ENCODE measurements around the gene AMDHD2.
A peak's percentile ranks its signal among the peaks of the same experiment; 100 is the strongest.
"Not testable (repeated sequence)": the region's sequence is repeated elsewhere in the genome, so short reads cannot be mapped to it uniquely, and the experiment has no call there.

Gene AMDHD2

DNA sequence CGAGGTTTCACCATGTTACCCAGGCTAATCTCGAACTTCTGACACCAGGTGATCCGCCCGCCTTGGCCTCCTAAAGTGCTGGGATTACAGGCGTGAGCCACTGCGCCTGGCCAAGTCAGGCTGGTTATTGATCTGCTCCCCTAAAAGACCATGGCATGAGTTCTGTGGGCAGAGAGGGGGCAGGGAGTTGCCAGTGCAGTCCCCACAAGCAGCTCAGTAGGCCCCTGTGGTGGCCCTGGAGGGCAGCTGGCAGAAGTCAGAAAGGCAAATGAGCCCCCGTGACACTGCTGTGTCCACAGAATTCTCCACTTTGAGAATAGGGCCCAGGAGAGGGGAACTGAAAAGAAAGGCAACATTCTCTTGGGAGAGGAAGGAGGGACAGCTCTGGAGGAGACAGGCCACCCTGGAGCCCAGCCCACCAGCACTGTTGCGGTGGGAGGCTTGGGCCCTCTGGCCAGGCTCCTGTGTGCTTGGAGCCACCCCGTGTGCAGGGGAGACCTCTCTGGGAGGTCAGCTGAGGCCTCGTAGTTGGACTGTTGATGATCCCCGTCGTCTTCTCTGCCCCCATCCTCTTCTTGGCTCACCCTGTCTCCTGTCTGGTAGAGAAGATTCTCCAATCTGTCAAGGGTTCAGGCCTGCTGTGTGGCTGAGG lies 2.1 kb upstream of the AMDHD2 start:
- DNase-seq = no peak

- DNase-seq = peak in 1 of 14 donors; percentile 28
Observed at GRCh38 chr16:2518823-2519710, 1.1 kb upstream of the AMDHD2 start.

DNA sequence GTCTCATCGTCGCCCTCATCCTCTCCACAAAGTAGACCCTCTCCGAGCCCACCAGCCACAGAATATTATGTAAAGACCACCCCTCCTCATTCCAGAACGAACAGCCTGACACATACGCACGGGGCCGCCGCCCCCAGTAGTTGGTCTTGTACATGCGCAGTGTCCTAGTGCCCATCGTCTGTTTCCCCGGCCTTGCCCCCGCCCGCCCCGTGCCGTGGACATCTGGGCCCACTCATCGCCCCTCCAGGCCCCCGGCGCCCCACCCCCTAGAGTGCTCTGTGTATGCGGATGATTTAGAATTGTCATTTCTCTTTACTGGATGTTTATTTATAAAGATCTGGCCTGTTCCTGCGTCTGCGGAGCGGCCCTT lies 475 bp upstream of the AMDHD2 start:
- DNase-seq = no peak

GRCh38 chr16:2520784-2521531 lies 787 bp downstream of the AMDHD2 start:
- no peak for DNase-seq

DNA sequence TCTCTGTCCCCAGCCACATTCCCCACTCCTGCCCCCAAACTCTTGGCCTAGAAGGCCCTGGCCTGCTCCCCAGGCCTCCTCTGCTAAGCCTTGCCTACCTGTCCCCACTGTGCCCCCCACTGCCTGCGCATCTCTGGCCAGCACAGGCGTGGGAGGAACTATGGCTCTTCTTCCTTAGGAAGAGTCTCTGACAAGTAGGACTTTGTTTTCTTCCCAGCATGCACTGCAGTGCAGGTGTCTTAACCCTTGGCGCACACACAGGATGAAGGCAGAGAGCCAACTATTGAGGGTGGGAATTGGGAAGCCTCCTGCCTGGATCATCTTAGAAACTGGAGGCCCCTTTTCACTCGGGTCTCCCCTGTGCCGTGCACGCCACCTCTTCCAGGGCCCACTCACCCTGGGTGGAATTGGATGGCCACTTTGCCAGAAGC lies 3.6 kb downstream of the AMDHD2 start:
- DNase-seq = no peak

GRCh38 chr16:2524339-2524938 lies 4.3 kb downstream of the AMDHD2 start:
- no peak for DNase-seq

- no peak for DNase-seq
Observed at GRCh38 chr16:2526135-2526534, 6.0 kb downstream of the AMDHD2 start.

GRCh38 chr16:2527071-2527783 lies 7.1 kb downstream of the AMDHD2 start:
- DNase-seq = no peak

DNA sequence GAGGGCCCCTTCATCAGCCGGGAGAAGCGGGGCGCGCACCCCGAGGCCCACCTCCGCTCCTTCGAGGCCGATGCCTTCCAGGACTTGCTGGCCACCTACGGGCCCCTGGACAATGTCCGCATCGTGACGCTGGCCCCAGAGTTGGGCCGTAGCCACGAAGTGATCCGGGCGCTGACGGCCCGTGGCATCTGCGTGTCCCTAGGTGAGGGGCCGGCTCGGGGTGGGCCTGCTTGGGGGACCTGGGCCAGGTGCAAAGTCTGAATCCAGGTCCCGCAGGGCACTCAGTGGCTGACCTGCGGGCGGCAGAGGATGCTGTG lies 7.6 kb downstream of the AMDHD2 start:
- DNase-seq = no peak

DNA sequence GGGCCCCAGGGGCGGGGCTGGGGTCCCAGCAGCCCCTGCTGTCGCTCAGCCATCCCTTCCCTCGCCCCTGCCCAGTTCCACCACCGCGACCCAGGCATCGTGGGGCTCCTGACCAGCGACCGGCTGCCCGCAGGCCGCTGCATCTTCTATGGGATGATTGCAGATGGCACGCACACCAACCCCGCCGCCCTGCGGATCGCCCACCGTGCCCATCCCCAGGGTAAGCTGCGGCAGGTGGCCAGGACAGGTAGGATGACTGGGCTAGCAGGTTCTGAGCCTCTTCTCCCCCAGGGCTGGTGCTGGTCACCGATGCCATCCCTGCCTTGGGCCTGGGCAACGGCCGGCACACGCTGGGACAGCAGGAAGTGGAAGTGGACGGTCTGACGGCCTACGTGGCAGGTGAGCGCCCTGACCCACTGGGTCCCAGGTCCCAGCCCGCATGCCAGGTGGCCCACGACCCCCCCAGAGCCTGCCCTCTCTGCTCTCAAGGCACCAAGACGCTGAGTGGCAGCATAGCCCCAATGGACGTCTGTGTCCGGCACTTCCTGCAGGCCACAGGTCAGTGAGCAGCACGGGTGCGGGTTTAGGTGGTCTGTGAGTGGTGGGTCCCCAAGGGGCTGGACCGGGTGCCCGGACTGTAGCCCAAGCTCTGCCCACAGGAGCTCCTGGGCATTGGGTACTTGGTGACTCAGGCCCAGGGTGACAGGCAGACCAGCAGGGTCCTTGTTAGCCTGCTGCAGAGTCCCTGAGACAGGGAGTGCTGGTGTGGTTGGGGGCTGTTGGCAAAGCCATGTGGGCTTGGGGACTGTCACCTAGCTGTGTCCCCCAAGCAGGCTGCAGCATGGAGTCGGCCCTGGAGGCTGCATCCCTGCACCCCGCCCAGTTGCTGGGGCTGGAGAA lies 8.2 kb downstream of the AMDHD2 start:
- no peak for DNase-seq

DNA sequence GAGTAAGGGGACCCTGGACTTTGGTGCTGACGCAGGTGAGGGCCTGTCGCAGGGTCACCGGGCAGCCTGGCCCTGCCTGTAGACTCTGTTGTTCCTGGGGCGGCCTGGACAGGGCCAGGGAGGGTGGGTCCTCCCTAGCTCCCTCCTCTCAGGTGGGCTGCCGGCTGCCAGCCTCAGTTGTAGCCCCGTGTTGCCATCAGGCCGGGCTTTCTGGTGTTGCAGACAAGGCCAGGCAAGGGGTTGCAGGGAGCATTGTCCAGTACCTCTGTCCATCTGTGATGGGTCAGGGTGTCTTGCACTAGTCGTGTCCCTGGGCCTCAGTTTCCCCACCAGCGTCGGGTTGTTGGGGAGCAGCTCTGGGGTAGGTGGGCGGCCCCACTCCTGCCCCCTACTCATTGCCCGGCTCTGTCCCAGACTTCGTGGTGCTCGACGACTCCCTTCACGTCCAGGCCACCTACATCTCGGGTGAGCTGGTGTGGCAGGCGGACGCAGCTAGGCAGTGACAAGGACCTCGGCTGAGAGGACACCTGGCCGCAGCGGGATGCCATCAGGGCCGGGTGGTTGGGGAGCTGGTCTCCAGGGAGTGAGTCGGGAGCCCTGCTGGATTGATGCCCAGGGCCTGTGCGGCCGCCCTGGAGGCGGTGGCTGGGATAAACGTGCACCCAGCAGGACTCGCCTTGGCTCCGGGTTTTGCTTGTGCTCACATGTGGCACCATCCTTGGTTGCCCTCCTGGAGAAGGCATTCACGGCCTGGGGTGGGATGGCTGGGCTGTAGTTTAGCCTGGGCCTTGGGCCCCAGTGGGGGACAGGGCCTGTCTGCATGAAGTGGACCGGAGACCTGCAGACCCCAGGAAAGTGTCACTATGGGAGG lies 9.1 kb downstream of the AMDHD2 start:
- DNase-seq = no peak

DNA sequence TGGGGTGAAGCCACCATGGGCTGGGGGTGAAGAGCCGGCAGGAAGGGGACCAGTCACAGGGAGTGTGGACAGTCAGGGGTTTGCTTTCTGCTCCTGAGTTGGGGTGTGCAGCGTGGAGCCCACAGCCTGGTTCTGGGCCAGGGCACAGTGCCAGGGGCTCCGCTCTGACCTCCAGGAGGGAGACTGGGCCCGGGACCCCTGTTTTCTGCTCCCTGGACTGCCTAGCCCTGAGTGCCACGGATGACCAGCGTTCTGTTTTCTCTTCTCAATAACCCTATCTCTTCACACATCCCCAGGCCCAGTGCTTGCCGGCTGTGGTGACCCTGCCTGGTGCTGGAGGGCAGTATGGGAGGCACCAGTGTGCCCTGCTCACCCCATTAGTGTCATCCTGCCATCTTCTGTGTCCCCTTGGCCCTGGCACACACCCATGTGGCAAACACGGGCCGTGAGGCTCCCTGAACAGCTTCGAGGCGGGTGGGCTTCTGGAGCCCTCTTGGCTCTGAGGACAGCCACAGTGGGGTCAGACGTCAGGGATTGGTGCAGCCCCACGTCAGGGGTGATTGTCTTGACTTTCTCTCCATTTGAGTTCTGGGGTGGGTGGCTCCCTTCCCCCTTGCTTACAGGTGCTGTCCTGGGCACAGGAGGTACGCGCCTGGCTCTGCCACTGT lies 9.9 kb downstream of the AMDHD2 start:
- no peak for DNase-seq

DNA sequence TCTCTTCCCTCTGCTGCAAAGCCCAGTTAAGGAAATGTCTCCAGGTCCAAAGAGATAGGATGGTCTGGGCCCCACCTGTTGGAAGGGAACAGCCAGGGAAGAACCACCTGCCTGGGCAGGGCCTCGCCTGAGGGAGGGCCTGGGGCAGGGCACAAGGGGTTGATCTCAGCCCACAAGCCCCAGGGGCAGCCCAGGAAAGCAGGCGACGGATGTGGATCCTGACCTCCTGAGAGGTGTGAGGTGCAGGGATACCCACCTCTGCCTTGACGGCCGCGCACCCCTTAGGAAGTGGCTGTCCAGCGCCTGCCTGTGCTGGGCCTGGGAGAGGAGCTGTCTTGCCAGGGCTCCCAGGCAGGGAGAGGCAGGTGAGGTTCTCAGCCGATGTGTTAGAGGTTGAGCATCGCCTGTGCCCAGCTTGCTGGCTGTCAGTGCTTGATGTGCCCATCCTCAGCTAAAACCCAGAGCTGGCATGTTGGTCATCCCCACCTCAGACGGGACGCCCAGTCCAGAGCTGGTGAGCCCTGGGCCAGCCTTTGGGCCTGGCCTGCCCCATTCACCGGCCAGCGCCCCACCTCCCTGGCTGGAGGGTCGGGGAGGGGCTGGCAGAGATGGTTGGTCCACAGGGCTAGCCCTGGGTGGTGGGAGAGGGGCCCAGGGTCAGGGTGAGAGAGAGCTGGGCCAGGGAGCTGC lies 10.6 kb downstream of the AMDHD2 start:
- DNase-seq = no peak

DNA sequence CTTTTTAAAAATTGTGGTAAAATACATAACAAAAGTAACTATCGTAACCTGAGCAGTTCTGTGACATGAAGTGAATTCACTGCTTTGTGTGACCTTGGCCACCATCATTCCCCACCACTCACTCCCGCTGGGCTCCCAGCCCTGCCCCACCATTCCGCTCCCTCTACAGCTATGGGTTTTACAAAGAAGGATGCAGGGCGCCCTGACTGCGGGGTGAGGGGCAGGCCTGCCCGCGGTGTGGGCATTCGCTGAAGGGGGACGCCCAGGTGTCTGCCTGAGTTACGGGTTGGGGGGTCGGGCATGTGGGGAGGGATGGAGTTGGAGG lies 11.2 kb downstream of the AMDHD2 start, which contains the start of gene CEMP1:
CEMP1 (minus strand) TSS at position 38 of the 325 bp plus-strand sequence. CDS start 335 bp downstream, outside the sequence.
- no peak for DNase-seq

- peak; percentile 77 to 97 (median 92) for DNase-seq
Observed at GRCh38 chr16:2531696-2532493, 11.7 kb downstream of the AMDHD2 start.

- DNase-seq = peak in 8 of 14 donors; percentile 42 to 77 (median 52)
Observed at GRCh38 chr16:2532494-2533141, 12.4 kb downstream of the AMDHD2 start.

DNA sequence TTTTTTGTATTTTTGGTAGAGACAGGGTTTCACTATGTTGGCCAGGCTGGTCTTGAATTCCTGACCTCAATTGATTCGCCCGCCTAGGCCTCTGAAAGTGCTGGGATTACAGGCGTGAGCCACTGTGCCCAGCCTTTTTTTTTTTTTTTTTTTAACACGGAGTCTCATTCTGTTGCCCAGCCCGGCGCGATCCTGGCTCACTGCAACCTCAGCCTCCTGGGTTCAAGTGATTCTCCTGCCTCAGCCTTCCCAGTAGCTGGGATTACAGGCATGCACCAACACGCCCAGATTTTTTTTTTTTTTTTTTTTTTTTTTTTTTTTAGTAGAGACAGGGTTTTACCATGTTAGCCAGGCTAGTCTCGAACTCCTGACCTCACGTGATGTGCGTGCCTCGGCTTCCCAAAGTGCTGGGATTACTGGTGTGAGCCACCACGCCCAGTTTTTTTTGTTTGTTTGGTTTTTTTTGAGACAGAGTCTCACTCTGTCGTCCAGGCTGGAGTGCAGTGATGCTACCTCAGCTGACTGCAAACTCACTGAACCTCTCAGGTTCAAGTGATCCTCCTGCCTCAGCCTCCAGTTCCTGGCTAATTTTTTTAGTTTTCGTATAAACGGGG lies 13.1 kb downstream of the AMDHD2 start:
- not testable (repeated sequence) for DNase-seq
